Loucy (cell line): ENCODE measurements around the gene COL6A5.

Source experiments
- CTCF ChIP-seq: fragments of 200-600 bp; sonication (generic); conservative IDR thresholded peaks from 2 replicates; pipeline ENCODE4 v1.5.1; 2014; ENCODE audit warnings: mild to moderate bottlenecking, antibody characterized with exemption, low read length
- EZH2phosphoT487 ChIP-seq: fragments of 200-600 bp; IDR thresholded peaks from 2 replicates; pipeline ENCODE4 v1.6.1; 2018; ENCODE audit warnings: antibody characterized with exemption, mild to moderate bottlenecking, moderate library complexity, borderline replicate concordance

DNA sequence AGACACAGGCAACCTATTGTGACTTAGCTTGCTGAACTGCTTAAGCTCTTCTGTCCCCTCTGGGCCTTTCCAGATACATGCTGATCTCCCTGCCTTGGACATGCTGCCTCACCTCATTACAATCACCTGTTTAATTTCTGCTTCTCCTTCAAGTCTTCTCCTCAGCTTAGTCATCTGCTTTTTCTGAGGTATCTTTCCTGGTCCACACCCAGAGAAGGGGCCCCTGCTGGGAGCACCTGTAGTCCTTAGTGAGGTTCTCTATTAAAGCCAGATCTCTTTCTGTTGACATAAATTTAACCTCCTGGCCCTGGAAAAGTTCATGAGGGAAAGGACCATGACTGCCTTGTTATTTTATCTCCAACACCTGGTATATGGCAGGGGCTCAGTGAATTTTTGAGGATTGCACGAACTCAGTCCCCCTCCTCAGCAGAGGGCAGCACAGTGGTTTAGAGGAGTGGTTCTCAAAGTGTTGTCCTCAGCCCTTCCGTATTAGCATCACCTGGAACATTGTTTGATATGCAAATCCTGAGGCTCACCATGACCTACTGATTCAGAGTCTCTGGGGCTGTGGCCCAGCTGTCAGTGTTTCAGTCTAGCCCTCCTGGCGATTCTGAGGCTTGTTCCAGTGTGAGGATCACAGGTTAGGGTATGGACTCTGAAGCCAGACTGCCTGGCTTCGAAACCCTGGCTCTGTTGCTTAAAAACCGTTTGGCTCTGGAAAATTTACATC is 184.2 kb downstream of the COL6A5 start:
- no peak for TF ChIP-seq CTCF
- no peak for TF ChIP-seq EZH2phosphoT487
